ENCODE results near the gene RALGPS1.

DNA sequence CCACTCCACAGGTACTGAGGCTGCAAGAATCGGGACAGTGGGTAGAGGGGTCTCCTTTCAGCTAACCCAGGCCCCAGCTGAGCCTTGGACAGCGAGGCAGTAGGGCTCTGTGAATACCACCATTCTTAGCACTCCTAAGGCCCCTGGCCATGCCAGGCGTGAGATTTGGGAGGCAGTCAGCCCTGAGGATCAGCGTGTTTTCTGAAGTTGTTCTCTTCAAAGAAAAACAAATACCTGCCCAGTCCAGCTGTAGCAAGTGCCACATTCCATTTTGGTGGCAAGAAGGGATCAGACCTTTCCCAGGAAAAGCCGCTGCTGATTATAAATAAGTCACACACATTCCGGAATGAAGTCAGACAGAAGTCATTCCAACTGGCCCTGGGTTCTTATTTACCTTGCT lies 47.8 kb downstream of the RALGPS1 start:
- TF ChIP-seq MAX (IDR thresholded peaks at IDR 0.05) (no peak), POLR2A (IDR thresholded peaks at IDR 0.05; ENCODE audit: low read length) (no peak), HDAC2 (IDR thresholded peaks at IDR 0.05) (no peak), RAD21 (conservative IDR thresholded peaks at IDR 0.05 in 1 of 2, IDR thresholded peaks at IDR 0.05 in 1 of 2) (no peak), BHLHE40 (IDR thresholded peaks at IDR 0.05; ENCODE audit: low read depth, low read length) (no peak)
- TF ChIP-seq, protein P1, sequence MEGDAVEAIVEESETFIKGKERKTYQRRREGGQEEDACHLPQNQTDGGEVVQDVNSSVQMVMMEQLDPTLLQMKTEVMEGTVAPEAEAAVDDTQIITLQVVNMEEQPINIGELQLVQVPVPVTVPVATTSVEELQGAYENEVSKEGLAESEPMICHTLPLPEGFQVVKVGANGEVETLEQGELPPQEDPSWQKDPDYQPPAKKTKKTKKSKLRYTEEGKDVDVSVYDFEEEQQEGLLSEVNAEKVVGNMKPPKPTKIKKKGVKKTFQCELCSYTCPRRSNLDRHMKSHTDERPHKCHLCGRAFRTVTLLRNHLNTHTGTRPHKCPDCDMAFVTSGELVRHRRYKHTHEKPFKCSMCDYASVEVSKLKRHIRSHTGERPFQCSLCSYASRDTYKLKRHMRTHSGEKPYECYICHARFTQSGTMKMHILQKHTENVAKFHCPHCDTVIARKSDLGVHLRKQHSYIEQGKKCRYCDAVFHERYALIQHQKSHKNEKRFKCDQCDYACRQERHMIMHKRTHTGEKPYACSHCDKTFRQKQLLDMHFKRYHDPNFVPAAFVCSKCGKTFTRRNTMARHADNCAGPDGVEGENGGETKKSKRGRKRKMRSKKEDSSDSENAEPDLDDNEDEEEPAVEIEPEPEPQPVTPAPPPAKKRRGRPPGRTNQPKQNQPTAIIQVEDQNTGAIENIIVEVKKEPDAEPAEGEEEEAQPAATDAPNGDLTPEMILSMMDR (IDR thresholded peaks at IDR 0.05) = no peak

Measured in A549 (cell line).